NCI-H2107 treated with DMSO at 0.1 percent for 48 hours (cell line): ENCODE measurements around the gene OXCT2.
"Not testable (repeated sequence)": the region's sequence is repeated elsewhere in the genome, so short reads cannot be mapped to it uniquely, and the experiment has no call there.

Source experiments
- DNase-seq: peaks from one replicate; lab custom pipeline; 2025; ENCODE audit not compliant: unreplicated experiment; lab: John Stamatoyannopoulos, UW

The OXCT2 gene

GRCh38 chr1:39787964-39788363 lies 16.8 kb upstream of the OXCT2 start:
- DNase-seq, result not testable (repeated sequence)

GRCh38 chr1:39787468-39787867 lies 16.3 kb upstream of the OXCT2 start:
- DNase-seq, result no peak

GRCh38 chr1:39787108-39787375 lies 15.9 kb upstream of the OXCT2 start:
- DNase-seq, result not testable (repeated sequence)

GRCh38 chr1:39786303-39787107 lies 15.4 kb upstream of the OXCT2 start:
- DNase-seq, result not testable (repeated sequence)

- DNase-seq, result not testable (repeated sequence)
Measured at GRCh38 chr1:39782685-39783084, 11.5 kb upstream of the OXCT2 start.

- DNase-seq, result no peak
Measured at GRCh38 chr1:39782103-39782502, 11.0 kb upstream of the OXCT2 start.

- DNase-seq, result no peak
Measured at GRCh38 chr1:39781349-39781715, 10.2 kb upstream of the OXCT2 start.

- DNase-seq, result no peak
Measured at GRCh38 chr1:39779821-39780220, 8.7 kb upstream of the OXCT2 start.

- DNase-seq, result no peak
Measured at GRCh38 chr1:39779137-39779536, 8.0 kb upstream of the OXCT2 start.

- DNase-seq, result not testable (repeated sequence)
Measured at GRCh38 chr1:39778463-39779099, 7.4 kb upstream of the OXCT2 start.

GRCh38 chr1:39777896-39778295 lies 6.7 kb upstream of the OXCT2 start:
- DNase-seq, result not testable (repeated sequence)

GRCh38 chr1:39777306-39777705 lies 6.2 kb upstream of the OXCT2 start:
- no peak for DNase-seq

- no peak for DNase-seq
Measured at GRCh38 chr1:39776886-39777285, 5.7 kb upstream of the OXCT2 start.

- no peak for DNase-seq
Measured at GRCh38 chr1:39776400-39776713, 5.2 kb upstream of the OXCT2 start.

- DNase-seq, result not testable (repeated sequence)
Measured at GRCh38 chr1:39775676-39776399, 4.7 kb upstream of the OXCT2 start.

GRCh38 chr1:39775141-39775540 lies 4.0 kb upstream of the OXCT2 start:
- not testable (repeated sequence) for DNase-seq

GRCh38 chr1:39773369-39773979 lies 2.3 kb upstream of the OXCT2 start:
- DNase-seq, result not testable (repeated sequence)

- DNase-seq, result not testable (repeated sequence)
Measured at GRCh38 chr1:39770100-39771021, 787 bp downstream of the OXCT2 start.

GRCh38 chr1:39769502-39769901 lies 1.6 kb downstream of the OXCT2 start:
- not testable (repeated sequence) for DNase-seq

GRCh38 chr1:39766466-39766865 lies 4.7 kb downstream of the OXCT2 start:
- DNase-seq, result not testable (repeated sequence)

- DNase-seq, result not testable (repeated sequence)
Measured at GRCh38 chr1:39764512-39764911, 6.6 kb downstream of the OXCT2 start.
